GF-D8 (cell line): ENCODE measurements around the gene MRPL50.

ENCODE experiments used
- DNase-seq: peaks from one replicate; lab custom pipeline; 2025; lab: John Stamatoyannopoulos, UW

The MRPL50 gene

GRCh38 chr9:101375546-101375945 lies 22.9 kb downstream of the MRPL50 start:
- no peak for DNase-seq

GRCh38 chr9:101372327-101373118 lies 25.9 kb downstream of the MRPL50 start:
- DNase-seq, result no peak

DNA sequence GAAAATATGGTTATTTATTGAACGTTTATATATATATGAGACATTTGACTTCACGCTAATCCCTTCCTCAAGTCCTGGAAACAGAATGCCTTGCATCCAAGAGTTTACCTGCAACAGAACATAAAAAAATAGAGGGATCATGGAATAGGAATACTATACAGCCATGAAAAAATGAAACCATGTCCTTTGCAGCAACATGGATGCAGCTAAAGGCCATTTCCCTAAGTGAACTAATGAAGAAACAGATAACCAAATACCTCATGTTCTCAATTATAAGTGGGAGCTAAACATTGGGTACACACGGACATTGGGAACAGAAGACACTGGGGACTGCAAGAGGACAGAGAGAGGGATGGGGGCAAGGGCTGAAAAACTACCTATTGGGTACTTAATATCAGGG lies 26.6 kb downstream of the MRPL50 start:
- no peak for DNase-seq

DNA sequence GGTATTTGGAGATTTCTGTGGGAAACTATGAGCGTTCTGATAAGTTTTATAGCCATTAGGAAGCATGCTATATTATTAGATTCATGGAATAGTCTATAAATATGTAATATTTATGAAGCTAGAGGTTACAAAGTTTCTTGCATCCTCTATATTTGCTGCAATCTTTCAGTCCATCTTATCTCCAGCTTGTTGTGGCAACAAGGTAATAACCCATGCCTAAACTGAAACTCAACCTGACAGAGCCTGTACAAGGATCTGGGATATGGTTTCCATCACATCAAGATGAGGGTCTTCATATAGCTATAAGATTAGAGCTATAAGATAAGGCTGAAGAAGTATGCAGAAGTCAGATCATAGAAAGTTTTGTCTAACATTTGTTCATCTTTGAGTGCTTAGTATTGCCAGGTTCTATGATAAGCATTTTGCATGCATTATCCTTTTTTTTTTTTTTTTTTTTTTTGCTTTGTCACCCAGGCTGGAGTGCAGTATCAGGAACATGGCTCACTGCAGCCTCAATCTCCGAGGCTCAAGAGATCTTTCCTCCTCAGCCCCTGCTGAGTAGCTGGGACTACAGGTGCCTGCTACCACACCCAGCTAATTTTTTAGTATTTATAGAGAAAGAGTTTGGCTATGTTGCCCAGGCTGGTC lies 28.4 kb downstream of the MRPL50 start:
- no peak for DNase-seq

GRCh38 chr9:101369286-101369685 lies 29.1 kb downstream of the MRPL50 start:
- no peak for DNase-seq

DNA sequence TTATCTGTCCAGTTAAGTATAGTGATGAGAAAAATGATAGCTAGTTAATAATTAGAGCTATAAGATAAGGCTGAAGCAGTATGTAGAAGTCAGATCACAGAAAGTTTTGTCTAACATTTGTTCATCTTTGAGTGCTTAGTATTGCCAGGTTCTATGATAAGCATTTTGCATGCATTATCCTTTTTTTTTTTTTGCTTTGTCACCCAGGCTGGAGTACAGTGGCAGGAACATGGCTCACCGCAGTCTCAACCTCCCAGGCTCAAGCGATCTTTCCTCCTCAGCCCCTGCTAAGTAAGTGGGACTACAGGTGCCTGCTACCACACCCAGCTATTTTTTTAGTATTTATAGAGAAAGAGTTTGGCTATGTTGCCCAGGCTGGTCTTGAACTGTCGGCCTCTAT lies 31.1 kb downstream of the MRPL50 start:
- DNase-seq, result no peak

GRCh38 chr9:101366038-101366756 lies 32.2 kb downstream of the MRPL50 start:
- no peak for DNase-seq

- no peak for DNase-seq
Observed at GRCh38 chr9:101365181-101365580, 33.2 kb downstream of the MRPL50 start.

DNA sequence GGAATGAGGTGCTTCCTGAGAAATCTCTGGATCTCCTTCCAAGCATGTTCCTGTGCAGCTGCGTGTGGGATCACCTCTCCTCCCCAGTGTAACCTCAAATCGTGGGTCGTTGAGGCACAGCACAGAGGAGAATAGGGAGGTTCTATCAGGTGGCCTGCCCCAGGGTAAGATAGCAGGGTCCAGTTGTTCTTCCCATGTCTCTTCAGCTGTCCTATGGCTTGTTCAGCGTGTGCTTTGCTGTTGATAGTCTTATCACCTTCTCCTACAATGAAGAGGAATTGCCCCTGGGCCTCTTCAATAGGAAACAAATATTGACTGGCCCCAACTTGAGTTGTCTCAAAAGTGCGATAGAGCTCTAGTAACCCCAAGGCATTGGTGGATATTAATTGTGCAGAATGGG lies 36.0 kb downstream of the MRPL50 start:
- no peak for DNase-seq

DNA sequence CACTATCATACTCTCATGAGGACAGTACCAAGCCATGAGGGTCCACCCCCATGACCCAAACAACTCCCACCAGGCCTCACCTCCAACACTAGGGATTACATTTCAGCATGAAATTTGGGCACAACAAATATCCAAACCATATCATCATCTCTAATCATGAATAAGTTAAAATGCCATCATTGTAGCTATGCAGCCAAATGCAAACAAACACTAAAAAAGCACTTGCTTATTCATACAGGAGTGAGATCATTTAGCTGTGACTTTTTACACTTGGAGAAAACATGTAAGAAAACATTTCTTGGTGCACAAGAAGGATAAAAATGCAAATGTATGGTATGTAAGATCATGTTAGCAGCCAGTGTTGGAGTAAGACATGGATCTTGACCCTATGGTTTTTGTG lies 37.8 kb downstream of the MRPL50 start:
- DNase-seq, result no peak

DNA sequence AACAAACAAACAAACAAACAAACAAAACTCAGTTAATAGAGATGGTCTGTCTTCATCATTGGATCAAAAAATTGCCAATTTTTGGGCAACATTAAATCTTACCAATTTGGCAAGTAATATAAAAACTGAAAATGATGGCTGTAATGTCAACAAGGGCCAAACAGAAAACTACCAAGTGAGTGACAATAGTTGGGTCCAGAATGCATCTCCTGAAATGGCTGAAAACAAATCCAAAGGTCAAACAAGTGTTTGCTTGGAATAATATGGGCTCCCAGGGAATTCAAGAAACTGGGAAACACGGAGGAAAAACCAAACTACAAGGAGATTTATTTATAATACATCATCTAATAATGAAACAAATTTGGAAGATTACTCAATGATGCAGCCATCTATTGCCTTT lies 38.7 kb downstream of the MRPL50 start:
- DNase-seq, result no peak

GRCh38 chr9:101356619-101357018 lies 41.8 kb downstream of the MRPL50 start:
- no peak for DNase-seq

- DNase-seq, result no peak
Observed at GRCh38 chr9:101354765-101355708, 43.4 kb downstream of the MRPL50 start.

DNA sequence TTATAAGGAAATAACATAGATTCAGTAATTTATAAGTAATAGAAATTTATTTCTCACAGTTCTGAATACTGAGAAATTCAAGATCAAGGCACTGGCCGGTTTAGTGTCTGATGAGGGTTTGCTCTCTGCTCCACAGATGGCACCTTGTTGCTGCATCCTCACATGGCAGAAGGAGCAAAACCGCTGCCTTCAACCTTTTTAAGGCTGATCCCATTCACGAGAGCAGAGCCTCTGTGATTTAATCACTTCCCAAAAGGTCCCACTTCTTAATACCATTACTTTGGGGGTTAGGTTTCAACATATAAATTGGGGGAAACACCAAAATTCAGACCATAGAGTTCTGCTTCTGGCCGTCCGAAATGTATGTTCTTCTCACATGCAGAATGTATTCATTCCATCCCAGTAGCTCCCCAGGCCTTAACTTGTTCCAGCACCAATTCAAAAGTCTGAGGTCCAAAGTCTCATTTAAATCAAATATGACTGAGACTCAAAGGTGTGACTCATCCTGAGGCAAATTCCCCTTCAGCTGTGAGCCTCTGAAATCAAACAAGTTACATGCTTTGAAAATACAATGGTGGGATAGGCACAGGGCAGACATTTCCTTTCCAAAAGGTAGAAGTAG lies 44.2 kb downstream of the MRPL50 start:
- DNase-seq, result no peak

DNA sequence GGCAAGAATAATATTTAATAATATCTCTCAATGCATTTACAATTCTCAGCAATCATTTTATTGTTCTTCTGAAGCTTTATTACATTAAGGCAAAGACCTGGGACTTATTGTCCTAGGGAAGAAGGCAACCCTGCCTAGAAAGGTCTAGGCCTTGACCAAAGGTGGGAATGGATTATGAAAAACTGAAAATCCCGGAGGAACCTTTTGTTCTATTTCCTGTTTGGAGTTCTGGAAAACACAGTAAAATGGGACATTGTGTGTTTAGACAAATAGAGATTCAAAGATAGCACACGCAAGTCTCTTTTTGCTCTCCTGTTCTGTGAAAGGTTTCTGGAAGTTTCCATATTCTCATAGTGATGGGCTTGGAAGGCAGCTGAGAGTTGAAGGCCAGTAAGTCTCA lies 44.7 kb downstream of the MRPL50 start:
- no peak for DNase-seq

DNA sequence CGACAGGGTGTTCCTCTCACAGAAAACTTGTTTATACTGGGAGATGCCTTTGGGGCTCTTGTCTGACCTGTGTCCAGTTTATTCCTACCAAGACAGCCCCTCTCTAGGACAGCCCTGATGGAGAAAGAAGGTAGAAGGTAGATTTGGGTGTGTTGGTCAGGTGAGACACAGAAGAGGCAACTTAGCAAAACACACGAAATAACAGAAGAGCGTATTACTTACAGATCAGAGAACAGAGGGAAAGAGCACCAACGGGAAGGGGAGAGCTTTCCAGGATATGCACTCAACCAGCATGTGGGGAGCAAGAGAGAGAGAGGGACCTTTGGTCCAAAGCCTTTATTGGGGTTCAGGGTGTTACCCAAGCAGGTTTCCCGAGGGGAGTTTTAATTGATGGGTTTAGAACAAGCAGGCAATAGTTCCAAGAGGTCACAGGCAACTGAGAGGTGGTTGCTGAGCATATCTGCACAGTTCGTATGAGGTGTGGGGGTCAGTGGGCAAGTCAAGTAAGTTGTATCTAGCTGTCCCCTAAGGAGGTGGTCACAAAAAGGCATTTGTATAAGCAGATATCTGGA lies 45.4 kb downstream of the MRPL50 start:
- no peak for DNase-seq

GRCh38 chr9:101350285-101350684 lies 48.1 kb downstream of the MRPL50 start:
- no peak for DNase-seq

- no peak for DNase-seq
Observed at GRCh38 chr9:101342595-101342994, 55.8 kb downstream of the MRPL50 start.

GRCh38 chr9:101341958-101342357 lies 56.5 kb downstream of the MRPL50 start:
- DNase-seq, result no peak
